CD4-positive, alpha-beta T cell (primary cell): Measurements from ENCODE around the gene HSF2BP. TPM values are rescaled to one million over a fixed set of nuclear protein-coding genes. Genes with fewer than 3 reads are reported as not detected.

Source experiments
- ATAC-seq: fragments of 200-7000 bp; cut with Tn5 transposase; one replicate; pipeline ENCODE4 v1.10.0; 2022; ENCODE audit warnings: mild to moderate bottlenecking; ENCODE audit not compliant: poor library complexity
- CTCF ChIA-PET: fragments of 350-600 bp; sonication (Branson Sonifier 250); formaldehyde crosslinking; loops from one replicate; lab custom pipeline; 2021; ENCODE audit warnings: antibody characterized with exemption, inconsistent platforms; lab: Charles Lee
- POLR2A ChIA-PET: fragments of 350-600 bp; sonication (Branson Sonifier 250); formaldehyde crosslinking; loops from one replicate; lab custom pipeline; 2021; ENCODE audit warnings: antibody characterized with exemption, inconsistent platforms; lab: Charles Lee
- DNase-seq, 14 experiments: peaks; one replicate each; pipeline ENCODE4 v3.0.0-alpha.2; 2013 to 2020; ENCODE audit warnings: mixed read lengths in 2 of 14
- H3K27ac ChIP-seq, 2 donors: one replicate each; pipeline versions ENCODE4 v1.5.1 to v1.7.0; 2013; ENCODE audit warnings: low read length in 2 of 2, low read depth in 1 of 2, mild to moderate bottlenecking in 1 of 2
- H3K27me3 ChIP-seq, 2 experiments: 1 replicate in 1 of 2; 2 replicates in 1 of 2; pipeline versions ENCODE4 v1.6.1 to v1.7.0; 2013; ENCODE audit warnings: low read length in 2 of 2, control low read depth in 1 of 2, mild to moderate bottlenecking in 1 of 2, moderate library complexity in 1 of 2; ENCODE audit not compliant: insufficient read depth in 2 of 2, control insufficient read depth in 1 of 2
- H3K36me3 ChIP-seq: one replicate; pipeline ENCODE4 v1.6.1; 2013; ENCODE audit warnings: low read length, control low read depth; ENCODE audit not compliant: insufficient read depth
- H3K4me1 ChIP-seq: one replicate; pipeline ENCODE4 v1.6.1; 2013; ENCODE audit warnings: low read length, control low read depth; ENCODE audit not compliant: insufficient read depth
- H3K4me3 ChIP-seq: one replicate; pipeline ENCODE4 v1.5.1; 2013; ENCODE audit warnings: mild to moderate bottlenecking, low read length, moderate library complexity
- H3K9me3 ChIP-seq, 2 experiments: 1 replicate in 1 of 2; 2 replicates in 1 of 2; pipeline versions ENCODE4 v1.6.1 to v1.7.0; 2013; ENCODE audit warnings: low read length in 2 of 2, mild to moderate bottlenecking in 2 of 2, control low read depth in 1 of 2, moderate library complexity in 1 of 2; ENCODE audit not compliant: control insufficient read depth in 1 of 2, insufficient read depth in 1 of 2
- H3K27ac Mint-ChIP-seq: one replicate; pipeline ENCODE4 v1.8.0; 2020; ENCODE audit warnings: mixed read lengths
- H3K27me3 Mint-ChIP-seq: one replicate; pipeline ENCODE4 v1.8.0; 2021; ENCODE audit warnings: mixed read lengths
- H3K36me3 Mint-ChIP-seq: one replicate; pipeline ENCODE4 v1.8.0; 2021; ENCODE audit warnings: low read depth, mixed read lengths
- H3K4me1 Mint-ChIP-seq: one replicate; pipeline ENCODE4 v1.8.0; 2021; ENCODE audit warnings: low read depth, mixed read lengths
- H3K4me3 Mint-ChIP-seq: one replicate; pipeline ENCODE4 v1.8.0; 2020; ENCODE audit warnings: mild to moderate bottlenecking, mixed read lengths
- H3K9me3 Mint-ChIP-seq: one replicate; pipeline ENCODE4 v1.8.0; 2020; ENCODE audit warnings: mixed read lengths
- CTCF ChIP-seq: fragments of 200-600 bp; IDR thresholded peaks from one replicate; pipeline ENCODE4 v1.8.0; 2022; ENCODE audit warnings: antibody characterized with exemption, mild to moderate bottlenecking
- intact Hi-C, 2 experiments: fragments of 100-400 bp; cut with DNase I in 1 of 2; cut with micrococcal nuclease in 1 of 2; formaldehyde crosslinking; loops; one replicate each; pipeline versions ENCODE4 v1.15.1 to v1.9.0; 2023 to 2025; cut with DNase I, micrococcal nuclease
- total RNA-seq, 174 experiments: library from RNA in 2 of 174; stranded (reverse) in 2 of 174; gene quantifications; one replicate each; pipeline ENCODE4 v1.2.3 and lab custom pipeline; 2021 to 2026

The HSF2BP gene
- total RNA-seq, 2 experiments from 2014 or later = 0.59 to 0.93 TPM

GRCh38 chr21:43605320-43606215 lies 53.7 kb downstream of the HSF2BP start:
- H3K36me3 Mint-ChIP-seq = no peaks in the 10 kb centered on the region
- Histone ChIP-seq H3K36me3 (no peaks in the 10 kb centered on the region), H3K27me3 (no peaks in the 10 kb centered on the region), H3K9me3 (no peaks in the 10 kb centered on the region), H3K4me1 (no peaks in the 10 kb centered on the region), H3K27ac (no peak overlapping the region), H3K4me3 (no peak overlapping the region)
- no peaks in the 10 kb centered on the region for H3K9me3 Mint-ChIP-seq
- TF ChIP-seq CTCF = no peak
- DNase-seq (no peak), ATAC-seq (no peak)
- POLR2A ChIA-PET = no interaction called here
- H3K27ac Mint-ChIP-seq = no peak overlapping the region
- no peaks in the 10 kb centered on the region for H3K27me3 Mint-ChIP-seq
- no peak overlapping the region for H3K4me3 Mint-ChIP-seq
- CTCF ChIA-PET = no interaction called here
- intact Hi-C loops = no loop called here
- H3K4me1 Mint-ChIP-seq = peaks cover 7% of the 10 kb centered on the region

- POLR2A ChIA-PET = no interaction called here
- no peaks in the 10 kb centered on the region for H3K9me3 Mint-ChIP-seq
These were observed 54.6 kb downstream of the HSF2BP start for GRCh38 chr21:43604505-43605204.

More at GRCh38 chr21:43604505-43605204, 54.6 kb downstream of the HSF2BP start:
- no peaks in the 10 kb centered on the region for H3K36me3 ChIP-seq
- no peaks in the 10 kb centered on the region for H3K27me3 Mint-ChIP-seq
- ATAC-seq (no peak), DNase-seq (no peak)
- no peaks in the 10 kb centered on the region for H3K27me3 ChIP-seq
- no peak overlapping the region for H3K4me3 ChIP-seq
- H3K4me3 Mint-ChIP-seq = no peak overlapping the region
- H3K27ac Mint-ChIP-seq = no peak overlapping the region
- CTCF ChIA-PET = no interaction called here
- H3K27ac ChIP-seq = no peak overlapping the region
- H3K36me3 Mint-ChIP-seq = no peaks in the 10 kb centered on the region
- no peaks in the 10 kb centered on the region for H3K4me1 ChIP-seq
- no peak for TF ChIP-seq CTCF
- intact Hi-C loops = no loop called here
- H3K9me3 ChIP-seq = no peaks in the 10 kb centered on the region
- peaks cover 12% of the 10 kb centered on the region for H3K4me1 Mint-ChIP-seq
